VCaP (cell line): ENCODE results near the gene ORC2.

Source experiments
- H3K27ac ChIP-seq: fragments of 450-650 bp; 2 replicates; pipeline ENCODE4 v1.5.1; 2017
- TF ChIP-seq, protein P1 (sequence below): fragments of 450-650 bp; conservative IDR thresholded peaks from 2 replicates; pipeline ENCODE4 v1.5.1; 2017; ENCODE audit warnings: mild to moderate bottlenecking, moderate library complexity

Gene ORC2

GRCh38 chr2:200930947-200931626 lies 32.4 kb downstream of the ORC2 start:
- TF ChIP-seq, protein P1, sequence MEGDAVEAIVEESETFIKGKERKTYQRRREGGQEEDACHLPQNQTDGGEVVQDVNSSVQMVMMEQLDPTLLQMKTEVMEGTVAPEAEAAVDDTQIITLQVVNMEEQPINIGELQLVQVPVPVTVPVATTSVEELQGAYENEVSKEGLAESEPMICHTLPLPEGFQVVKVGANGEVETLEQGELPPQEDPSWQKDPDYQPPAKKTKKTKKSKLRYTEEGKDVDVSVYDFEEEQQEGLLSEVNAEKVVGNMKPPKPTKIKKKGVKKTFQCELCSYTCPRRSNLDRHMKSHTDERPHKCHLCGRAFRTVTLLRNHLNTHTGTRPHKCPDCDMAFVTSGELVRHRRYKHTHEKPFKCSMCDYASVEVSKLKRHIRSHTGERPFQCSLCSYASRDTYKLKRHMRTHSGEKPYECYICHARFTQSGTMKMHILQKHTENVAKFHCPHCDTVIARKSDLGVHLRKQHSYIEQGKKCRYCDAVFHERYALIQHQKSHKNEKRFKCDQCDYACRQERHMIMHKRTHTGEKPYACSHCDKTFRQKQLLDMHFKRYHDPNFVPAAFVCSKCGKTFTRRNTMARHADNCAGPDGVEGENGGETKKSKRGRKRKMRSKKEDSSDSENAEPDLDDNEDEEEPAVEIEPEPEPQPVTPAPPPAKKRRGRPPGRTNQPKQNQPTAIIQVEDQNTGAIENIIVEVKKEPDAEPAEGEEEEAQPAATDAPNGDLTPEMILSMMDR: no peak
- H3K27ac ChIP-seq: peak overlapping the region; percentile 39; the same call in 1 of the 2 replicates

DNA sequence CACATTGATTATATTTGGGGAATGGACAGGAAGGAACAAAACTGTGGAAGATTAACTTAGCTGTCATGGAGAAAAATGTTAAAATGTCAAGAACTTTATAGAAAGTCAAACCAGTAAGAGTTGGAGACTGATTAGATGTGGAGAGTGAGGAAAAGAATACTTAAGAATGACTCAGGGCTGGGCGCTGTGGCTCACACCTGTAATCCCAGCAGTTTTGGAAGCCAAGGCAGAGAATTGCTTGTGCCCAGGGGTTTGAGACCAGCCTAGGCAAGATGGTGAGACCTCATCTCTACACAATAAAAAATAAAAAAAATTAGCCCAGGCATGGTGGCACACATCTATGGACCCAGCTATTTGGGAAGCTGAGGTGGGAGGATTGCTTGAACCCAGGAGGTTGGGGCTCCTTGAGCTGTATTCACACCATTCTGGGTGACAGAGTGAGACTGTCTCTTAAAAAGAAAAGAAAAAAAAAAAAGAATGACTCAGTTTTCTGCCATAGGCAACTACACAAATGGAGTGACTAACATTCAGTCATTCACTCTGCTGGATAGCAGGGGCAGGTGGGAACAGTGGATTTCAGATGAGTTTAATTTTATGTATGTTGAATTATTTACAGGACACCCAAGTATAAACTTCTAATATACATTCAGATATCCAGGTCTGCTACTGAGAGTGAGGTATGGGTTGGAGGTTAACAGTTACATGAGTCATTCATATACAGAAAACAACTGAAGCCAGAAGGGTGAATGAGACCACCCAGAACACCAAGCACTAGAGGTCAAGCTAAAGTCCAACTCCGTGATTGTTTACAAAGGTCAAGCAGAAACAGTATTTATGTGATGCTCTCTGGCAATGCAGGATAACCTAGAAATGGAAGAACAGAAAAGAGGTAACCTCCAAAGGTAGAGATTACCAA lies 33.9 kb downstream of the ORC2 start:
- H3K27ac ChIP-seq: no peak overlapping the region
- TF ChIP-seq, protein P1: no peak

DNA sequence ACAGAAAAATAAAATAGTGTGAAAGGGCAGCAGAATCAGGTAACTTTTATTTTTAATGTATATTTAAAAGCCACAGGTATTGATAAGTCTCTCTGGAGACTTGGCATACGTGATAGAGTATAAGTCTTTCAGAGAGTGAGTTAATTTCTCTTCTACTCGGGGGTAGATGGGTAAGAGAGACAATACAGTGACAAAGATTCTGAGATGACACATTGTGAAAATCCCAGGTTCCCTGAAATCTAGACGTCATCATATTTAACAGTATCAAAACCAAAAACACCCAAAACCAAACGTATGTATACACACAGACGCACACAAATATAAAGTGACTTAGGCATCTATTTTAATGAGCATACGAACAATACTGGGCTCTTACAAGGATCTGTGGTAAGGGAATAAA lies 41.0 kb downstream of the ORC2 start:
- TF ChIP-seq, protein P1: no peak
- H3K27ac ChIP-seq: no peak overlapping the region

DNA sequence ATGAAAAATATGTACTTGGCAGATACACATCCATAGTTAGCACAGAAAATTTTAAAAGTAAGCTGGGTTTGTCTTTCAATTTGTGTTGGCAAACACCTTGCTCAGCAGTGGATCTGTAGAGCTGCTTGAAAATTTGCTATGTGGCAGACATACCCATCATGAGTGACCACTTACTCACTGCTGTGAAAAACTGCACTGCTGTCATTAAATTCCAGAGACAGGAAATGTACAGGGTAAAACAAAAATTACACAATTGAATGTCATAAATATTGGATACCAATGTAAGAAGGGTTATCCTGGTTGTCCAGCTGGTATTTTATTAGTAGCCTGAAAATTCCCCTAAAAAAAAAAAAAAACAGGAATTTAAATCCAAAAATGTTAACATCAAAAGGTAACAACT lies 49.8 kb downstream of the ORC2 start:
- no peak overlapping the region for H3K27ac ChIP-seq
- TF ChIP-seq, protein P1: no peak

DNA sequence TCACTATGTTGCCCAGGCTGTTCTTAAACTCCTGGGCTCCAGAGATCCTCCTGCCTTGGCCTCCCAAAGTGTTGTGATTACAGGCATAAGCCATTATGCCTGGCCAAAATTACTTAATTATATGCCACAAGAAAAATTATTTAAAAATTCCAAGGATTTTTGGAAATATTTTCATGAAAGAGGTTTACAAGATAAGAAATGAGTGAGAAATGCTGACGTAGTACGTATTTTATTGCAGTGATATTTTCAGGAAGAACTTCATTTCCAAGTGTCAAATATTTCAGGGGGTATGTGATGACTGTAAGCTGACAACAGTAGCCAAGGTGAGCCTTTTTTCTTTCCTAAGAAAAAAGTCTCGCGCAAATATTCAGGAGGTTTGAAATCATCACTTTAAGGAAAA lies 53.5 kb downstream of the ORC2 start:
- no peak overlapping the region for H3K27ac ChIP-seq
- TF ChIP-seq, protein P1: no peak

DNA sequence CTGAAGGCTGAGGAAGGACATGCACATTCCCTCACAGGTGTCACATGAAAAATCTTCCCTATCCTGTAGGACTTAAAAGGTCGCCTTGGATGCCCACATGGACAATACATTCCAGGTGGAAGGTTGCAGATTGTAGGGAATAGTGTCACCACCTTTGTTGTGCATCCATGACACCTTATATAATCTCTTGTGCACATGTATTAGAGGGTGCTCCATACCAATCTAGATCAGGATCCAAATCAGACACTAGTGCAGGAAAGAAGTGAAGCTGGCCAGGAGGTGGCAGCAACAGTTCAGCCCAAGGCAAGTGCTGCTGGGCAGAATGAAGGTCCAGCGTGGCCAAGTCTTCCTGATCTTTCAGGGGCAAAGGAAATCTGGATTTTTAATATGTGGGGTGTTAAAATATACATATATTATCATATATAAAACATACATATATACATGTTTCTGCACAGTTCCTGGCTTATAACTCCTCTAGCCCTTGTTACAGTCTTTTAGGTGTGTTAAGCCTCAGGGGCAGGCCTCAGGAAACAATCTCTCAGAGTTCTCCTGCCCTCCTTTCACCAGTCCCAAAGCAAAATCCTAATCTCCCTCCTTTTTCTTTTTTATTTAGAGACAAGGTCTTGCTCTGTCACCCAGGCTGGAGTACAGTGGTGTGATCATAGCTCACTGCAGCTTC lies 57.7 kb downstream of the ORC2 start:
- 0 out of 2 replicates have a peak overlapping the region, but pooled peaks have one; percentile 11 for H3K27ac ChIP-seq
- TF ChIP-seq, protein P1: peak; percentile 90
